Measurements from ENCODE around the gene ADAMTSL4. TPM values are rescaled to one million over a fixed set of nuclear protein-coding genes. Genes with fewer than 3 reads are reported as not detected.

ADAMTSL4 gene
- polyA plus RNA-seq, 3 donors from 2014 or later, result not detected

Other genes starting within 250 kb of the ADAMTSL4 start
- 10 to 100 TPM in 1 of 3 donors, 1 to 10 TPM in 2; 5.1 to 24.5 (median 9.3) TPM for gene PRPF3, start 227.9 kb upstream of the ADAMTSL4 start, polyA plus RNA-seq
- 10 to 100 TPM in 2 of 3 donors, 1 to 10 TPM in 1; 9.1 to 31.0 (median 13.2) TPM for gene RPRD2, start 185.3 kb upstream of the ADAMTSL4 start, polyA plus RNA-seq
- gene TARS2, start 62.0 kb upstream of the ADAMTSL4 start, polyA plus RNA-seq, result 10 to 100 TPM; 29.6 to 40.8 (median 31.9) TPM
- gene ECM1, start 41.3 kb upstream of the ADAMTSL4 start, polyA plus RNA-seq, result not detected
- not detected for gene FALEC, start 33.7 kb upstream of the ADAMTSL4 start, polyA plus RNA-seq
- gene MCL1, start 30.2 kb downstream of the ADAMTSL4 start, polyA plus RNA-seq, result 100 to 1,000 TPM in 1 of 3 donors, 10 to 100 TPM in 2; 44.2 to 113 (median 73.0) TPM
- 10 to 100 TPM; 52.2 to 97.5 (median 82.3) TPM for gene ENSA, start 80.2 kb downstream of the ADAMTSL4 start, polyA plus RNA-seq
- 10 to 100 TPM in 2 of 3 donors, 1 to 10 TPM in 1; 8.9 to 27.1 (median 13.4) TPM for gene GOLPH3L, start 147.7 kb downstream of the ADAMTSL4 start, polyA plus RNA-seq
- gene HORMAD1, start 171.5 kb downstream of the ADAMTSL4 start, polyA plus RNA-seq, result not detected
- gene CTSS, start 216.4 kb downstream of the ADAMTSL4 start, polyA plus RNA-seq, result 100 to 1,000 TPM; 162 to 235 (median 177) TPM